HTR-8/SVneo (cell line): ENCODE results near the gene ORAI3.

ENCODE experiments used
- DNase-seq: peaks from one replicate; pipeline ENCODE4 v3.0.0; 2011; ENCODE audit warnings: low spot score, mixed read lengths; ENCODE audit not compliant: insufficient read length
- FAIRE-seq: peaks from 2 replicates; lab custom pipeline; 2011; peaks lifted over from hg19 to GRCh38; lab: Jason Lieb, UNC

Gene ORAI3

GRCh38 chr16:31002862-31003341 is 54.0 kb downstream of the ORAI3 start:
- FAIRE-seq = no peak
- no peak for DNase-seq

GRCh38 chr16:31003744-31004143 is 54.9 kb downstream of the ORAI3 start:
- FAIRE-seq (no peak), DNase-seq (no peak)
